ENCODE results near the gene LUZP2. TPM values are rescaled to one million over a fixed set of nuclear protein-coding genes. Genes with fewer than 3 reads are reported as not detected.

Gene LUZP2
- total RNA-seq, 1 donor from 2014 or later = 0.49 TPM

DNA sequence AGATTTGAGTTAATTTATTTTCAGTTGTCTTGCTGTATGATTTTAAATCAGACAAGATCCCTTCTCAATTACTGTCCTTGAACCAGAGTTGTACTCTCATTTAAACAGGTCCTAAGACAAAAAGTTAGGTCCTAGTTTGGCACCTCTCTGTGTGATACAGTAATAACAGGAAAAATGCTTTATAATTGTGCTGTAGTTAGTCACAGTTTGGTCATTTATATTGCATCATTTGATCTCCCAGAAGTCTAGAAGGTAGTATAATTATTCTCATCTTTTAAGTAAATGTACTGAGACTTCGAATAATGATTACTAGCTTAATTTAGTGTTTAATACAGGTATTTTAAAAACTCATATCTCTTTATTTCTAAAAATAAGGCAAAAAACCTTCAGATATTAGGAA is 18.1 kb upstream of the LUZP2 start:
- Histone ChIP-seq H3K4me3 (no peak overlapping the region), H3K4me1 (no peaks in the 10 kb centered on the region), H3K27ac (no peak overlapping the region), H3K27me3 (no peaks in the 10 kb centered on the region), H3K36me3 (no peaks in the 10 kb centered on the region), H3K9me3 (no peaks in the 10 kb centered on the region)
- TF ChIP-seq, protein P1, sequence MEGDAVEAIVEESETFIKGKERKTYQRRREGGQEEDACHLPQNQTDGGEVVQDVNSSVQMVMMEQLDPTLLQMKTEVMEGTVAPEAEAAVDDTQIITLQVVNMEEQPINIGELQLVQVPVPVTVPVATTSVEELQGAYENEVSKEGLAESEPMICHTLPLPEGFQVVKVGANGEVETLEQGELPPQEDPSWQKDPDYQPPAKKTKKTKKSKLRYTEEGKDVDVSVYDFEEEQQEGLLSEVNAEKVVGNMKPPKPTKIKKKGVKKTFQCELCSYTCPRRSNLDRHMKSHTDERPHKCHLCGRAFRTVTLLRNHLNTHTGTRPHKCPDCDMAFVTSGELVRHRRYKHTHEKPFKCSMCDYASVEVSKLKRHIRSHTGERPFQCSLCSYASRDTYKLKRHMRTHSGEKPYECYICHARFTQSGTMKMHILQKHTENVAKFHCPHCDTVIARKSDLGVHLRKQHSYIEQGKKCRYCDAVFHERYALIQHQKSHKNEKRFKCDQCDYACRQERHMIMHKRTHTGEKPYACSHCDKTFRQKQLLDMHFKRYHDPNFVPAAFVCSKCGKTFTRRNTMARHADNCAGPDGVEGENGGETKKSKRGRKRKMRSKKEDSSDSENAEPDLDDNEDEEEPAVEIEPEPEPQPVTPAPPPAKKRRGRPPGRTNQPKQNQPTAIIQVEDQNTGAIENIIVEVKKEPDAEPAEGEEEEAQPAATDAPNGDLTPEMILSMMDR (IDR thresholded peaks at IDR 0.05) = no peak
- no peak for TF ChIP-seq POLR2AphosphoS5 (IDR thresholded peaks at IDR 0.05; ENCODE audit: insufficient read depth in 1 of 2, low read depth in 1 of 2)
- no peak for TF ChIP-seq POLR2A (IDR thresholded peaks at IDR 0.05)
- DNase-seq (ENCODE audit: extremely low spot score in 2 of 2) = no peak
- intact Hi-C loops (cut with DNase I) = no loop called here

- no peak overlapping the region for H3K4me3 ChIP-seq
- no peak overlapping the region for H3K27ac ChIP-seq
- no peaks in the 10 kb centered on the region for H3K9me3 ChIP-seq
- DNase-seq (ENCODE audit: extremely low spot score in 2 of 2) = no peak
- H3K27me3 ChIP-seq = no peaks in the 10 kb centered on the region
- intact Hi-C loops (cut with DNase I) = no loop called here
- TF ChIP-seq POLR2AphosphoS5 (IDR thresholded peaks at IDR 0.05; ENCODE audit: insufficient read depth in 1 of 2, low read depth in 1 of 2) = no peak
- no peak for TF ChIP-seq POLR2A (IDR thresholded peaks at IDR 0.05)
- TF ChIP-seq, protein P1 (IDR thresholded peaks at IDR 0.05) = no peak
- no peaks in the 10 kb centered on the region for H3K4me1 ChIP-seq
- H3K36me3 ChIP-seq = no peaks in the 10 kb centered on the region
Measured at GRCh38 chr11:24489477-24489876, 7.4 kb upstream of the LUZP2 start.

DNA sequence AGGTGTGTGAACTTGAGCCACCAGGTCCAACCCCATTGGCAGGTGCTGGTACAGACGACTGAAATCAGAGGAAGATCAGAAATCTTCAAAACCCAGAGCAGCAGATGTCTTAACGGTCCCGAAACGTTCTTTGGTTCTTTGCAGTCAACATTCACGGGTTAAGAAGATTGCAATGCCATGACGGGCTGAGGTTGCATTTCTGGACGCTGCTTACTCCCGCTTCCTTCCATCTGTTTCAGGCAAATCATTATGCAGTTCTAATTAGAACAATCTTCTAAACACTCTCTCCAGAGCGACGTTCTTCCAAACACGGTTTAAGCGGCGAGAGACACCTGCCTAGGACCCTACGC is 492 bp upstream of the LUZP2 start:
- H3K4me1 ChIP-seq = peaks cover 10% of the 10 kb centered on the region
- H3K9me3 ChIP-seq = no peaks in the 10 kb centered on the region
- H3K36me3 ChIP-seq = no peaks in the 10 kb centered on the region
- H3K4me3 ChIP-seq = peak overlapping the region; percentile 15 to 26
- no peaks in the 10 kb centered on the region for H3K27me3 ChIP-seq
- DNase-seq (ENCODE audit: extremely low spot score in 2 of 2) = no peak
- intact Hi-C loops (cut with DNase I) = no loop called here
- TF ChIP-seq, protein P1 (IDR thresholded peaks at IDR 0.05) = no peak
- TF ChIP-seq POLR2A (IDR thresholded peaks at IDR 0.05) (no peak), POLR2AphosphoS5 (IDR thresholded peaks at IDR 0.05; ENCODE audit: insufficient read depth in 1 of 2, low read depth in 1 of 2) (no peak)
- no peak overlapping the region for H3K27ac ChIP-seq

- no peaks in the 10 kb centered on the region for H3K9me3 ChIP-seq
- no peaks in the 10 kb centered on the region for H3K27me3 ChIP-seq
- TF ChIP-seq POLR2AphosphoS5 (IDR thresholded peaks at IDR 0.05; ENCODE audit: insufficient read depth in 1 of 2, low read depth in 1 of 2) = no peak
- no peak for TF ChIP-seq POLR2A (IDR thresholded peaks at IDR 0.05)
- TF ChIP-seq, protein P1 (IDR thresholded peaks at IDR 0.05) = no peak
- H3K4me1 ChIP-seq = peaks cover 10% of the 10 kb centered on the region
- H3K27ac ChIP-seq = no peak overlapping the region
- DNase-seq (ENCODE audit: extremely low spot score in 2 of 2) = no peak
- no peak overlapping the region for H3K4me3 ChIP-seq
- no peaks in the 10 kb centered on the region for H3K36me3 ChIP-seq
- intact Hi-C loops (cut with DNase I) = no loop called here
Measured at GRCh38 chr11:24497831-24498230, 978 bp downstream of the LUZP2 start.

DNA sequence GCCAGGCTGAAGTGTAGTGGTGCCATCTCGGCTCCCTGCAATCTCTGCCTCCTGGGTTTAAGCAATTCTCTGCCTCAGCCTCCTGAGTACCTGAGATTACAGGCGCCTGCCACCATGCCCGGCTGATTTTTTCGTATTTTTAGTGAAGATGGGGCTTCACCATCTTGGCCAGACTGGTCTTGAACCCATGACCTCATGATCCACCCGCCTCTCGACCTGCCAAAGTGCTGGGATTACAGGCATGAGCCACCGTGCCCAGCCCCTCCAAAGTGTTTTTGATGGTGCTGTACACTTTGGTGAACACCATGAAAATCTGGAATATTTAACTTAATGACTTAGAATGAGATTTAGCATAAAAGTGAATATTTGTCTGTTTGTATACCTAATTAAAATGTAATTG is 5.6 kb downstream of the LUZP2 start:
- no peaks in the 10 kb centered on the region for H3K36me3 ChIP-seq
- no peak overlapping the region for H3K27ac ChIP-seq
- no peaks in the 10 kb centered on the region for H3K4me1 ChIP-seq
- intact Hi-C loops (cut with DNase I) = no loop called here
- no peak overlapping the region for H3K4me3 ChIP-seq
- DNase-seq (ENCODE audit: extremely low spot score in 2 of 2) = no peak
- no peak for TF ChIP-seq POLR2A (IDR thresholded peaks at IDR 0.05)
- TF ChIP-seq, protein P1 (IDR thresholded peaks at IDR 0.05) = no peak
- no peak for TF ChIP-seq POLR2AphosphoS5 (IDR thresholded peaks at IDR 0.05; ENCODE audit: insufficient read depth in 1 of 2, low read depth in 1 of 2)
- no peaks in the 10 kb centered on the region for H3K27me3 ChIP-seq
- no peaks in the 10 kb centered on the region for H3K9me3 ChIP-seq
